Esophagus squamous epithelium (tissue), 4 donors: ENCODE data around the gene NKRF.

Experiments used
- POLR2A ChIP-seq, 4 donors: fragments of 450-650 bp; IDR thresholded peaks; one replicate each; pipeline ENCODE4 v1.6.1; 2017; ENCODE audit warnings: antibody characterized with exemption in 4 of 4, mild to moderate bottlenecking in 4 of 4, moderate library complexity in 3 of 4
- TF ChIP-seq, protein P1 (sequence below), 6 experiments: fragments of 450-650 bp in 4 of 6; fragments of 200-600 bp in 2 of 6; sonication (generic) in 2 of 6; IDR thresholded peaks; one replicate each; pipeline ENCODE4 v1.5.1; 2016 to 2019; ENCODE audit warnings: antibody characterized with exemption in 6 of 6, mild to moderate bottlenecking in 4 of 6, moderate library complexity in 4 of 6

DNA sequence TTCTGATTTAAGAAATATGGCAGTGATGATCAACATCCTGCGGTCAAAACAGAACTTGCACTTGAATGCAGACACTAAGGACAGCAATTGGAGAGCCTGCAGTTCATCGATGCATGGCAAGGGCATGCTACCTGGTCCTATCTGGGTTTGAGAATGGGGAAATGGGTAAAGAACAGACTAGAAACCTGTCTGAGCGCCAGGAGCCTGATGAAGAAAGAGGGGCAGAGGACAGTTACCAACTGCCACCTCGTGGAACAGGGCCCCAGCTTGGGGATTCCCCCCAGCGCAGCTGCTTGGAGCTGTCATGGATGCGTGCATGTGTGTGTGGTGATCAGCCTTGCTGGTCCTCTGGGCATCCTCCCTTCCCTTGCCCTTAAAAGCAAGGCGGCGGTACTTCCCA lies 30.2 kb upstream of the NKRF start:
- TF ChIP-seq, protein P1, sequence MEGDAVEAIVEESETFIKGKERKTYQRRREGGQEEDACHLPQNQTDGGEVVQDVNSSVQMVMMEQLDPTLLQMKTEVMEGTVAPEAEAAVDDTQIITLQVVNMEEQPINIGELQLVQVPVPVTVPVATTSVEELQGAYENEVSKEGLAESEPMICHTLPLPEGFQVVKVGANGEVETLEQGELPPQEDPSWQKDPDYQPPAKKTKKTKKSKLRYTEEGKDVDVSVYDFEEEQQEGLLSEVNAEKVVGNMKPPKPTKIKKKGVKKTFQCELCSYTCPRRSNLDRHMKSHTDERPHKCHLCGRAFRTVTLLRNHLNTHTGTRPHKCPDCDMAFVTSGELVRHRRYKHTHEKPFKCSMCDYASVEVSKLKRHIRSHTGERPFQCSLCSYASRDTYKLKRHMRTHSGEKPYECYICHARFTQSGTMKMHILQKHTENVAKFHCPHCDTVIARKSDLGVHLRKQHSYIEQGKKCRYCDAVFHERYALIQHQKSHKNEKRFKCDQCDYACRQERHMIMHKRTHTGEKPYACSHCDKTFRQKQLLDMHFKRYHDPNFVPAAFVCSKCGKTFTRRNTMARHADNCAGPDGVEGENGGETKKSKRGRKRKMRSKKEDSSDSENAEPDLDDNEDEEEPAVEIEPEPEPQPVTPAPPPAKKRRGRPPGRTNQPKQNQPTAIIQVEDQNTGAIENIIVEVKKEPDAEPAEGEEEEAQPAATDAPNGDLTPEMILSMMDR (IDR thresholded peaks at IDR 0.05), result no peak
- no peak for TF ChIP-seq POLR2A (IDR thresholded peaks at IDR 0.05)
